Non-pigmented ciliary epithelial cell (primary cell): ENCODE measurements around the gene ZKSCAN3.
"Not testable (repeated sequence)": the region's sequence is repeated elsewhere in the genome, so short reads cannot be mapped to it uniquely, and the experiment has no call there.

ENCODE experiments used
- DNase-seq: peaks from one replicate; pipeline ENCODE4 v3.0.0-alpha.2; 2010; ENCODE audit warnings: low read depth

The ZKSCAN3 gene

DNA sequence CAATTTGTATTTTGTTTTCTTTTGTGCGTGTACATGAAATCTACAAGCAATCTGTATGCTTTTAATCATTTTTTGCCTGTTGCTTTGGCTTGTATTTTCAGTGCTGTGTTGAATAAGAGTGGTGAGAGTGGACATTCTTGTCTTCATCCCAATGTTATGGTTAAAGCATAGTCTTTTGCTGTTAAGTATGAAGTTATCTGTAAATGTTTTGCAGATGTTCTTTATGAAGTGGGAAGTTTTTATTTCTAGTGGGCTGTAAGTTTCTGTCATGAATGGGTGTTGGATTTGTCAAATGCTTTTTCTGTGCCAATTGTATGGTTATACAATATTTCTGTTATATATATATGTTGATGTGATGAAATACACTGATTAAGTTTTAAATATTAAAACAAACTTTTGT is 24.2 kb downstream of the ZKSCAN3 start:
- no peak for DNase-seq

- DNase-seq: no peak
Observed at GRCh38 chr6:28377879-28378278, 28.1 kb downstream of the ZKSCAN3 start.

GRCh38 chr6:28378644-28379043 is 28.9 kb downstream of the ZKSCAN3 start:
- no peak for DNase-seq

DNA sequence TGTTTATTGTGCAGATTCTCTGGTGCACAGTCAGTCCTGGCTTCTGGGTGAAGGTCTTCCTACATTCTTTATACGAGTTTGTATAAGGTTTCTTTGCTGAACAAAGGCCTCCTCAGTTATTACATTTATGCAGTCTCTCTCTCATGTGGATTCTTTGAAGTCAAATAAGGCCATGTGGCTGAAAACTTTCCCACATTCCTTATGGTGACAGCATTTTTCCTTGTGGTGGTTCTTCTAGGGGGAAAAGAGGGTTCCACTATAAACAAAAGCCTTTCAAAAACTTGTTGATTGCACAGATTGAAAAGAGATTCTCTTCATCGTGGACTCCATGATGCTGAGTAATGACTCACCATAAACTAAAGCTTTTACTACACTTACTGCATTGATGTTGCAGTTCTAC is 30.6 kb downstream of the ZKSCAN3 start:
- no peak for DNase-seq

- peak; percentile 60 for DNase-seq
Observed at GRCh38 chr6:28383235-28384142, 33.7 kb downstream of the ZKSCAN3 start.

- no peak for DNase-seq
Observed at GRCh38 chr6:28384143-28384533, 34.4 kb downstream of the ZKSCAN3 start.

DNA sequence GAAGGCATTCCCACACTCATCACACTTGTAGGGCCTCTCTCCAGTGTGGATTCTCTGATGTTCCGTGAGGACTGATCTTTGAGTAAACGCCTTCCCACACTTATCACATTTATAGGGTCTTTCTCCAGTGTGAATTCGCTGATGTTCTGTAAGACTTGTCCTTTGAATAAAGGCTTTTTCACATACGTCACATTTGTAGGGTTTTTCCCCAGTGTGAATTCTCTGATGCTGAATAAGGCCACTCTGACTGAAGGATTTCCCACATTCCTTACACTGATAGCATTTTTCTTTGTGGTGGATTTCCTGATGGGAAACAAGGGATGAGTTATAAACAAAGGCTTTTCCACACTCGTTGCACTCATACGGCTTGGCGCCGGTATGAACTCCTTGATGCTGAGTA is 40.9 kb downstream of the ZKSCAN3 start:
- DNase-seq: no peak

GRCh38 chr6:28393912-28394662 is 44.3 kb downstream of the ZKSCAN3 start:
- DNase-seq: no peak

- no peak for DNase-seq
Observed at GRCh38 chr6:28395918-28396317, 46.2 kb downstream of the ZKSCAN3 start.

GRCh38 chr6:28399350-28400121 is 49.8 kb downstream of the ZKSCAN3 start, which contains the start of gene ZSCAN12:
Gene ZSCAN12, minus strand, starts transcription at chr6:28399747. Its CDS starts 1,342 bp downstream, at chr6:28398405.
- DNase-seq: no peak

GRCh38 chr6:28400122-28400451 is 50.3 kb downstream of the ZKSCAN3 start:
- DNase-seq: no peak

- no peak for DNase-seq
Observed at GRCh38 chr6:28401172-28401571, 51.4 kb downstream of the ZKSCAN3 start.

- no peak for DNase-seq
Observed at GRCh38 chr6:28402197-28402596, 52.5 kb downstream of the ZKSCAN3 start.

DNA sequence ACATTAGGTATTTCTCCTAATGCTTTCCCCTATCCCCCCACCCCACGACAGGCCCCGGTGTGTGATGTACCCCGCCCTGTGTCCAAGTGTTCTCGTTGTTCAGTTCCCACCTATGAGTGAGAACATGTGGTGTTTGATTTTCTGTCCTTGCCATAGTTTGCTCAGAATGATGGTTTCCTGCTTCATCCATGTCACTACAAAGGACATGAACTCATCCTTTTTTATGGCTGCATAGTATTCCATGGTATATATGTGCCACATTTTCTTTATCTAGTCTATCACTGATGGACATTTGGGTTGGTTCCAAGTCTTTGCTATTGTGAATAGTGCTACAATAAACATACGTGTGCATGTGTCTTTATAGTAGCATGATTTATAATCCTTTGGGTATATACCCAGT is 54.2 kb downstream of the ZKSCAN3 start:
- not testable (repeated sequence) for DNase-seq

DNA sequence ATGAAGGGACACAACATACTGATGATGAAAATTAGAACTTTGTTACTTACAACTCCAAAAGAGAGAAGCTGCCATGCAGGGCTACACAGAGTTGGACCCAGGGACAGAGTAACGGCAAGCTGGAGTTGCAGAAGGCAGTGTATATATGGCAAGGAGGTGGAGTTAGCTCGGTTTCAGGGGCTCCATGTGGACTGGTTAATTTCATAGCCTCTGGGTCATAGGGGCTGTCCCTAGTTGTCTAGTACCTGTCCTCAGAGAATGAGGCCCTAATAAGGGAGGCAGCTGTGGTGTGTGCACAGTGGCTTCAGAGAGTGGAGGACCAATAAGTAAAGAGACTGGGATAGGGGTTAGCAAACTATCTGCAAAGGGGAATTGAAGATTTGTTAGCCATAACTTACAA is 57.7 kb downstream of the ZKSCAN3 start:
- DNase-seq: no peak

DNA sequence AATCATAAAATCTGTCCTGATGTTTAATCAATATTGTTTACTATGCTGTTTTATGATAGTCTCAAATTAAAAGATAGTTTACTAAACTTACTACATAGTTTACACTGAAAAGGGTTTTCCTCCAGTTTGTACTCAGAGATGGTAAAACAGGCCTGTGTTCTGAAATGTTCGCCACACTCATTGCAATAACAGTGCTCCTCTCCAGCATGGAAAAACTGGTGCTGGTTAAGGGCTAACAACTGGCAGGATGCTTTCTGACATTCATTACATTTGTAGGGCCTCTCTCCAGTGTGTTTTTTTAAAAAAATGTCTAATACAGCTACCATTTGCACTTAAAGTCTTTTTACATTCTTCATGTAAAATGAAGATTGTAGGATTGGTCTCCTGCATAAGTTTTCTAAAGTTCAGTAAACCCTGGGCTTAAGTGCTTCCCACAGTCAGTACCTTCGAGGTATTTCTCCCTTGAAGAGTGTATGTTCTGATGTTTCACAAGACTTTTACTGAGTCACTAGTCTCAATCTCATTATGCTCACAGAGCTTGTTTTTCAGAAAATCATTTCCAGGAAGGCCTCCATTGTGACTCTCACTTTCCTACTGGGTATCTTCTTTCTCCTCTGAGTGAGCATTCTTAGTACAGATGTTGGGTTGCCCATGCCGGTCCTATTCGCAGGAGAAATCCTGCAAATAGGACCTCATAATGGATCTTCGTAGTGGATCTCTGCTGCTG is 58.5 kb downstream of the ZKSCAN3 start:
- DNase-seq: no peak

DNA sequence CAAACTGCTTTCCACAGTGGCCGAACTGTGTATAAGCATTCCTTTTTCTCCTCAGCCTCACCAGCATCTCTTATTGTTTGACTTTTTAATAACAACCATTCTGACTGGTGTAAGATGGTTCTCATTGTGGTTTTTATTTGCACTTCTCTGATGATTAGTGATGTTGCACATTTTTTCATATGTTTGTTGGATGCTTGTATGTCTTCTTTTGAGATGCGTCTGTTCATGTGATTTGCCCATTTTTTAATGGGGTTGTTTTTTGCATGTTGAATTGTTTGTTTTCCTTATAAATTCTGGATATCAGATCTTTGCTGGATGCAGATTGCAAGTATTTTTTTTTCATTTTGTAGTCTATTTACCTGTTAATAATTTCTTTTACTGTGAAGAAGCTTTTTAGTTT is 61.0 kb downstream of the ZKSCAN3 start:
- DNase-seq: no peak

- no peak for DNase-seq
Observed at GRCh38 chr6:28413681-28414080, 63.9 kb downstream of the ZKSCAN3 start.
